Liver (tissue), 9 donors: Measurements from ENCODE around the gene AAK1. TPM values are rescaled to one million over a fixed set of nuclear protein-coding genes. Genes with fewer than 3 reads are reported as not detected.

Experiments used
- DNase-seq: peaks from one replicate; pipeline ENCODE4 v3.0.0-alpha.2; 2017; ENCODE audit warnings: low spot score
- H3K27ac ChIP-seq, 2 donors: one replicate each; pipeline ENCODE4 v1.7.0; 2013; ENCODE audit warnings: inconsistent platforms in 2 of 2, low read length in 2 of 2, control low read depth in 1 of 2, low read depth in 1 of 2, mild to moderate bottlenecking in 1 of 2
- H3K27me3 ChIP-seq, 4 donors: one replicate each; pipeline versions ENCODE4 v1.6.1 to v1.7.0; 2013; ENCODE audit warnings: low read length in 3 of 4, inconsistent platforms in 1 of 4, mild to moderate bottlenecking in 1 of 4, moderate library complexity in 1 of 4; ENCODE audit not compliant: control insufficient read depth in 4 of 4, insufficient read depth in 4 of 4
- H3K36me3 ChIP-seq, 4 donors: one replicate each; pipeline versions ENCODE4 v1.6.1 to v1.7.0; 2013; ENCODE audit warnings: low read length in 3 of 4, mild to moderate bottlenecking in 3 of 4, low read depth in 1 of 4, moderate library complexity in 1 of 4; ENCODE audit not compliant: control insufficient read depth in 4 of 4, insufficient read depth in 3 of 4
- H3K4me1 ChIP-seq, 4 donors: one replicate each; pipeline versions ENCODE4 v1.6.1 to v1.7.0; 2013; ENCODE audit warnings: low read length in 3 of 4, mild to moderate bottlenecking in 3 of 4, moderate library complexity in 1 of 4; ENCODE audit not compliant: control insufficient read depth in 4 of 4, insufficient read depth in 4 of 4
- H3K4me3 ChIP-seq, 3 donors: one replicate each; pipeline versions ENCODE4 v1.6.1 to v1.7.0; 2013; ENCODE audit warnings: low read length in 3 of 3, control low read depth in 1 of 3, low read depth in 1 of 3, mild to moderate bottlenecking in 1 of 3
- H3K9ac ChIP-seq, 2 donors: one replicate each; pipeline ENCODE4 v1.7.0; 2013; ENCODE audit warnings: low read length in 2 of 2, mild to moderate bottlenecking in 2 of 2, moderate library complexity in 2 of 2, control low read depth in 1 of 2, low read depth in 1 of 2
- H3K9me3 ChIP-seq, 4 donors: one replicate each; pipeline versions ENCODE4 v1.6.1 to v1.7.0; 2013; ENCODE audit warnings: low read length in 3 of 4; ENCODE audit not compliant: control insufficient read depth in 4 of 4
- EGR1 ChIP-seq, 2 donors: IDR thresholded peaks; 2 replicates each; pipeline ENCODE4 v1.6.1; 2016 to 2018; ENCODE audit warnings: antibody characterized with exemption in 2 of 2, low read depth in 2 of 2
- FOXA1 ChIP-seq: IDR thresholded peaks from 2 replicates; pipeline ENCODE4 v1.6.1; 2016; ENCODE audit warnings: antibody characterized with exemption
- FOXA2 ChIP-seq: IDR thresholded peaks from 2 replicates; pipeline ENCODE4 v1.6.1; 2016; ENCODE audit warnings: antibody characterized with exemption
- GABPA ChIP-seq, 2 donors: IDR thresholded peaks in 1 of 2; conservative IDR thresholded peaks in 1 of 2; 2 replicates each; pipeline ENCODE4 v1.6.1; 2016; ENCODE audit warnings: antibody characterized with exemption in 2 of 2, mild to moderate bottlenecking in 1 of 2, moderate library complexity in 1 of 2
- HNF4A ChIP-seq, 2 donors: conservative IDR thresholded peaks; 2 replicates each; pipeline ENCODE4 v1.6.1; 2016; ENCODE audit warnings: antibody characterized with exemption in 2 of 2, mild to moderate bottlenecking in 2 of 2
- HNF4G ChIP-seq: IDR thresholded peaks from 2 replicates; pipeline ENCODE4 v1.6.1; 2016; ENCODE audit warnings: antibody characterized with exemption
- JUND ChIP-seq, 2 donors: IDR thresholded peaks; 2 replicates each; pipeline ENCODE4 v1.6.1; 2016; ENCODE audit warnings: antibody characterized with exemption in 2 of 2
- NR2F2 ChIP-seq: IDR thresholded peaks from 2 replicates; pipeline ENCODE4 v1.6.1; 2016; ENCODE audit warnings: antibody characterized with exemption
- RAD21 ChIP-seq, 2 donors: IDR thresholded peaks; 2 replicates each; pipeline ENCODE4 v1.6.1; 2016; ENCODE audit warnings: antibody characterized with exemption in 2 of 2, mild to moderate bottlenecking in 2 of 2
- RXRA ChIP-seq, 2 donors: IDR thresholded peaks; 2 replicates each; pipeline ENCODE4 v1.6.1; 2017 to 2018; ENCODE audit warnings: antibody characterized with exemption in 2 of 2, mild to moderate bottlenecking in 1 of 2
- SP1 ChIP-seq: IDR thresholded peaks from 2 replicates; pipeline ENCODE4 v1.6.1; 2018; ENCODE audit warnings: antibody characterized with exemption, mild to moderate bottlenecking
- TAF1 ChIP-seq: conservative IDR thresholded peaks from 2 replicates; pipeline ENCODE4 v1.6.1; 2016; ENCODE audit warnings: antibody characterized with exemption, mild to moderate bottlenecking
- YY1 ChIP-seq: IDR thresholded peaks from 2 replicates; pipeline ENCODE4 v1.6.1; 2016; ENCODE audit warnings: antibody characterized with exemption, mild to moderate bottlenecking
- WGBS: extraction: QIAGEN DNeasy Blood & Tissue Kit; methylation state at CpG from one replicate; pipeline ENCODE4 v1.1.7; 2013; 5-methylcytosine and 5-hydroxymethylcytosine counted together
- polyA plus RNA-seq, 2 donors: library from polyadenylated mRNA; stranded (reverse) in 1 of 2; unstranded in 1 of 2; fragments of 200-250 nt in 1 of 2; fragments of >200 nt in 1 of 2; fragmentation: Nextera tagmentation in 1 of 2; extraction: Ambion mirVana in 1 of 2; gene quantifications; one replicate each; pipeline versions ENCODE4 v1.2.1 to v1.2.3, GENCODE V29; 2013 to 2015
- total RNA-seq, 2 donors: library from RNA; depleted of rRNA; stranded (reverse); fragments of >200 nt; gene quantifications; one replicate each; pipeline ENCODE4 v1.2.3, GENCODE V29; 2014
- TF ChIP-seq, protein P1 (sequence below): IDR thresholded peaks from 2 replicates; pipeline ENCODE4 v1.6.1; 2016; ENCODE audit warnings: antibody characterized with exemption
- TF ChIP-seq, protein P2 (sequence below): IDR thresholded peaks from 2 replicates; pipeline ENCODE4 v1.6.1; 2016; ENCODE audit warnings: antibody characterized with exemption, mild to moderate bottlenecking
- TF ChIP-seq, protein P3 (sequence below): fragments of 150-350 bp; IDR thresholded peaks from 2 replicates; pipeline ENCODE4 v1.5.1; 2017; ENCODE audit warnings: improper control_type of control experiment, low read depth, low read length; ENCODE audit not compliant: missing input control
- TF ChIP-seq, protein P4 (sequence below): IDR thresholded peaks from 2 replicates; pipeline ENCODE4 v1.6.1; 2016; ENCODE audit warnings: antibody characterized with exemption
- TF ChIP-seq, protein P5 (sequence below): IDR thresholded peaks from 2 replicates; pipeline ENCODE4 v1.6.1; 2016; ENCODE audit warnings: antibody characterized with exemption
- donor health status: healthy.
- donor health status: healthy.
- donor health status: healthy.
- donor health status: healthy.
- donor health status: healthy.

AAK1 gene
- total and polyA plus RNA-seq, 4 donors = 3.9 to 14.3 (median 11.3) TPM

DNA sequence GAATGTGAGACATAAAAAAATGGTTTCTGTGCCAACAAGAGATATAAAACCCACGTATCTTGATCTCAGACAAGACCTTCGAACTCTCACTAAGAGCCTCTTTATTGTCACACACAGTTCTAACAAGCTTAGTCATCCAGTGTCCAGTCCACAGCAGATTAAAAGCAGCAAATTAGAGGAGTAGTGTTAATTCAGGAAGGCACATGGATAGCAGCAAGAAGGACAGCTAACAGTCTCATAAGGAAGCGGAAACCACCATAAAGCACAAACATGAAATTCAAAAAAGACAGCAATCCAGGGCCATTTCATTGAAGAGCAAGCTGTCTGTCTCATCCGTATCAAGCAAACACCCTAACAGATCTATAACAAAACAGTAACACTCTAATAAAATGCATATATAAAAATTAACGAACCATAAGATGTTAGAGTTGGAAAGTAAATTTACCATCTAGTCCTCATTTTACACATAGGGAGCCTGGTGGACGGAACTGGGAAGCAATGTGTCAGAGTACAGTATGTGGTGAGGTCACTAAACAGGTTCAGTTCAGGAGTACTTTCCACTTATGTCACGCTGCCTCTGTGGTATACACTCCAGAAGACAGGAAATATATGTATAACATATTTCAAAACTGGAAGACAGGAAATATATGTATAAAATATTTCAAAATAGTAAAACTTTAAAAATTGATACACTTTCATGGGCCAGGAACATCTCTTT, 18.3 kb downstream of the AAK1 start:
- H3K9me3 ChIP-seq = no peaks in the 10 kb centered on the region
- WGBS = 84% methylated on average over 7 of the region's 7 CpGs
- H3K4me3 ChIP-seq = no peak overlapping the region
- H3K9ac ChIP-seq = no peak overlapping the region
- no peak for DNase-seq
- no peak for TF ChIP-seq GABPA (IDR thresholded peaks at IDR 0.05 in 1 of 2, conservative IDR thresholded peaks at IDR 0.05 in 1 of 2)
- H3K27ac ChIP-seq = no peak overlapping the region
- peaks cover 0 to under 1% (median 0%) of the 10 kb centered on the region in 4 donors for H3K4me1 ChIP-seq
- no peaks in the 10 kb centered on the region for H3K27me3 ChIP-seq
- no peaks in the 10 kb centered on the region for H3K36me3 ChIP-seq

DNA sequence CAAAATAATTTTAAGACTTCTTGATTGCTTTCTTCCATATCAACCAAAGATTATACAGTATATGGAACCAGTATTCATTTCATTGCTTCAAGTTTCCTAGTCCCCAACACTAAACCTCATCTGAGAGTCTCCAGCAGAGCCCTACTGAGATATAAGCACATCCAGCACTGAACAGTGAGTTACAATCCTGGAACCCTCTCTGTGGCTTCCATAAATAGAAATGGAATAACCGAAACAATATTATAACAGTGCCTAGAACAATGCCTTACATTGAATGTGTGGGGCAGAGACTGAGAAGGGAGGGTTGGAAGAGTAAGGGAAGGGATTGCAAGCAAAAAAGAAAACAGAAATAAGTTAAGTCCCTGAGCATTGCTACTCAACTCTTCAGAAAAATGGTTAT, 18.9 kb downstream of the AAK1 start:
- 90% methylated on average over 1 of the region's 1 CpG for WGBS
- no peaks in the 10 kb centered on the region for H3K9me3 ChIP-seq
- DNase-seq = no peak
- no peaks in the 10 kb centered on the region for H3K27me3 ChIP-seq
- TF ChIP-seq, protein P1, sequence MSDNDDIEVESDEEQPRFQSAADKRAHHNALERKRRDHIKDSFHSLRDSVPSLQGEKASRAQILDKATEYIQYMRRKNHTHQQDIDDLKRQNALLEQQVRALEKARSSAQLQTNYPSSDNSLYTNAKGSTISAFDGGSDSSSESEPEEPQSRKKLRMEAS = no peak
- TF ChIP-seq, protein P2, sequence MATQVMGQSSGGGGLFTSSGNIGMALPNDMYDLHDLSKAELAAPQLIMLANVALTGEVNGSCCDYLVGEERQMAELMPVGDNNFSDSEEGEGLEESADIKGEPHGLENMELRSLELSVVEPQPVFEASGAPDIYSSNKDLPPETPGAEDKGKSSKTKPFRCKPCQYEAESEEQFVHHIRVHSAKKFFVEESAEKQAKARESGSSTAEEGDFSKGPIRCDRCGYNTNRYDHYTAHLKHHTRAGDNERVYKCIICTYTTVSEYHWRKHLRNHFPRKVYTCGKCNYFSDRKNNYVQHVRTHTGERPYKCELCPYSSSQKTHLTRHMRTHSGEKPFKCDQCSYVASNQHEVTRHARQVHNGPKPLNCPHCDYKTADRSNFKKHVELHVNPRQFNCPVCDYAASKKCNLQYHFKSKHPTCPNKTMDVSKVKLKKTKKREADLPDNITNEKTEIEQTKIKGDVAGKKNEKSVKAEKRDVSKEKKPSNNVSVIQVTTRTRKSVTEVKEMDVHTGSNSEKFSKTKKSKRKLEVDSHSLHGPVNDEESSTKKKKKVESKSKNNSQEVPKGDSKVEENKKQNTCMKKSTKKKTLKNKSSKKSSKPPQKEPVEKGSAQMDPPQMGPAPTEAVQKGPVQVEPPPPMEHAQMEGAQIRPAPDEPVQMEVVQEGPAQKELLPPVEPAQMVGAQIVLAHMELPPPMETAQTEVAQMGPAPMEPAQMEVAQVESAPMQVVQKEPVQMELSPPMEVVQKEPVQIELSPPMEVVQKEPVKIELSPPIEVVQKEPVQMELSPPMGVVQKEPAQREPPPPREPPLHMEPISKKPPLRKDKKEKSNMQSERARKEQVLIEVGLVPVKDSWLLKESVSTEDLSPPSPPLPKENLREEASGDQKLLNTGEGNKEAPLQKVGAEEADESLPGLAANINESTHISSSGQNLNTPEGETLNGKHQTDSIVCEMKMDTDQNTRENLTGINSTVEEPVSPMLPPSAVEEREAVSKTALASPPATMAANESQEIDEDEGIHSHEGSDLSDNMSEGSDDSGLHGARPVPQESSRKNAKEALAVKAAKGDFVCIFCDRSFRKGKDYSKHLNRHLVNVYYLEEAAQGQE = no peak
- TF ChIP-seq NR2F2 = no peak
- TF ChIP-seq HNF4G = no peak
- TF ChIP-seq JUND (IDR thresholded peaks at IDR 0.05) = no peak
- TF ChIP-seq TAF1 = no peak
- TF ChIP-seq EGR1 (IDR thresholded peaks at IDR 0.05; ENCODE audit: low read depth in 2 of 2) = no peak
- TF ChIP-seq RAD21 (IDR thresholded peaks at IDR 0.05) = no peak
- no peak for TF ChIP-seq SP1
- TF ChIP-seq FOXA2 = no peak
- no peak for TF ChIP-seq RXRA (IDR thresholded peaks at IDR 0.05)
- TF ChIP-seq, protein P3, sequence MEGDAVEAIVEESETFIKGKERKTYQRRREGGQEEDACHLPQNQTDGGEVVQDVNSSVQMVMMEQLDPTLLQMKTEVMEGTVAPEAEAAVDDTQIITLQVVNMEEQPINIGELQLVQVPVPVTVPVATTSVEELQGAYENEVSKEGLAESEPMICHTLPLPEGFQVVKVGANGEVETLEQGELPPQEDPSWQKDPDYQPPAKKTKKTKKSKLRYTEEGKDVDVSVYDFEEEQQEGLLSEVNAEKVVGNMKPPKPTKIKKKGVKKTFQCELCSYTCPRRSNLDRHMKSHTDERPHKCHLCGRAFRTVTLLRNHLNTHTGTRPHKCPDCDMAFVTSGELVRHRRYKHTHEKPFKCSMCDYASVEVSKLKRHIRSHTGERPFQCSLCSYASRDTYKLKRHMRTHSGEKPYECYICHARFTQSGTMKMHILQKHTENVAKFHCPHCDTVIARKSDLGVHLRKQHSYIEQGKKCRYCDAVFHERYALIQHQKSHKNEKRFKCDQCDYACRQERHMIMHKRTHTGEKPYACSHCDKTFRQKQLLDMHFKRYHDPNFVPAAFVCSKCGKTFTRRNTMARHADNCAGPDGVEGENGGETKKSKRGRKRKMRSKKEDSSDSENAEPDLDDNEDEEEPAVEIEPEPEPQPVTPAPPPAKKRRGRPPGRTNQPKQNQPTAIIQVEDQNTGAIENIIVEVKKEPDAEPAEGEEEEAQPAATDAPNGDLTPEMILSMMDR = no peak
- TF ChIP-seq, protein P4, sequence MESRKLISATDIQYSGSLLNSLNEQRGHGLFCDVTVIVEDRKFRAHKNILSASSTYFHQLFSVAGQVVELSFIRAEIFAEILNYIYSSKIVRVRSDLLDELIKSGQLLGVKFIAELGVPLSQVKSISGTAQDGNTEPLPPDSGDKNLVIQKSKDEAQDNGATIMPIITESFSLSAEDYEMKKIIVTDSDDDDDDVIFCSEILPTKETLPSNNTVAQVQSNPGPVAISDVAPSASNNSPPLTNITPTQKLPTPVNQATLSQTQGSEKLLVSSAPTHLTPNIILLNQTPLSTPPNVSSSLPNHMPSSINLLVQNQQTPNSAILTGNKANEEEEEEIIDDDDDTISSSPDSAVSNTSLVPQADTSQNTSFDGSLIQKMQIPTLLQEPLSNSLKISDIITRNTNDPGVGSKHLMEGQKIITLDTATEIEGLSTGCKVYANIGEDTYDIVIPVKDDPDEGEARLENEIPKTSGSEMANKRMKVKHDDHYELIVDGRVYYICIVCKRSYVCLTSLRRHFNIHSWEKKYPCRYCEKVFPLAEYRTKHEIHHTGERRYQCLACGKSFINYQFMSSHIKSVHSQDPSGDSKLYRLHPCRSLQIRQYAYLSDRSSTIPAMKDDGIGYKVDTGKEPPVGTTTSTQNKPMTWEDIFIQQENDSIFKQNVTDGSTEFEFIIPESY = no peak
- TF ChIP-seq, protein P5, sequence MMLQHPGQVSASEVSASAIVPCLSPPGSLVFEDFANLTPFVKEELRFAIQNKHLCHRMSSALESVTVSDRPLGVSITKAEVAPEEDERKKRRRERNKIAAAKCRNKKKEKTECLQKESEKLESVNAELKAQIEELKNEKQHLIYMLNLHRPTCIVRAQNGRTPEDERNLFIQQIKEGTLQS = no peak
- TF ChIP-seq FOXA1 = no peak
- no peak for TF ChIP-seq YY1
- TF ChIP-seq HNF4A (conservative IDR thresholded peaks at IDR 0.05) = no peak
- no peak for TF ChIP-seq GABPA (IDR thresholded peaks at IDR 0.05 in 1 of 2, conservative IDR thresholded peaks at IDR 0.05 in 1 of 2)
- H3K4me3 ChIP-seq = no peak overlapping the region
- H3K27ac ChIP-seq = no peak overlapping the region
- no peaks in the 10 kb centered on the region for H3K36me3 ChIP-seq
- H3K4me1 ChIP-seq = peaks cover 0 to 5% (median 0%) of the 10 kb centered on the region in 4 donors
- no peak overlapping the region for H3K9ac ChIP-seq
